Glomerular endothelial cell (primary cell): ENCODE measurements around the gene TRMT10C. TPM values are rescaled to one million over a fixed set of nuclear protein-coding genes. Genes with fewer than 3 reads are reported as not detected.
"Not testable (repeated sequence)": the region's sequence is repeated elsewhere in the genome, so short reads cannot be mapped to it uniquely, and the experiment has no call there.

Source experiments
- DNase-seq: peaks from one replicate; pipeline ENCODE4 v3.0.0-alpha.2; 2011; ENCODE audit warnings: low read depth, low spot score; ENCODE audit errors: extremely low read depth
- total RNA-seq: library from RNA; depleted of rRNA; stranded (reverse); fragments of >200 nt; gene quantifications from 2 replicates; pipeline ENCODE4 v1.2.3, GENCODE V29; 2015

The TRMT10C gene
- 22.6 and 33.6 TPM in 2 replicates for total RNA-seq

- peak; percentile 63 for DNase-seq
Observed at GRCh38 chr3:101561630-101562328, at the start of gene TRMT10C. TSS of gene TRMT10C (plus strand) at chr3:101561868. CDS start at chr3:101564782, 2,914 bp downstream.

- DNase-seq, result no peak
Observed at GRCh38 chr3:101512396-101512645, 49.3 kb upstream of the TRMT10C start.

- DNase-seq, result peak; percentile 16
Observed at GRCh38 chr3:101512646-101513418, 48.8 kb upstream of the TRMT10C start, which contains the start of gene SENP7. TSS of gene SENP7 (minus strand) at chr3:101513212. CDS start at chr3:101513130, 82 bp downstream.

GRCh38 chr3:101513419-101513986, 48.2 kb upstream of the TRMT10C start:
- peak; percentile 52 for DNase-seq

GRCh38 chr3:101518421-101518871, 43.2 kb upstream of the TRMT10C start:
- DNase-seq, result no peak

GRCh38 chr3:101519685-101520365, 41.8 kb upstream of the TRMT10C start:
- no peak for DNase-seq

- DNase-seq, result peak; percentile 63
Observed at GRCh38 chr3:101521211-101521701, 40.4 kb upstream of the TRMT10C start.

- no peak for DNase-seq
Observed at GRCh38 chr3:101527441-101527840, 34.2 kb upstream of the TRMT10C start.

- no peak for DNase-seq
Observed at GRCh38 chr3:101527906-101528305, 33.8 kb upstream of the TRMT10C start.

GRCh38 chr3:101529816-101530685, 31.6 kb upstream of the TRMT10C start:
- DNase-seq, result no peak

- DNase-seq, result no peak
Observed at GRCh38 chr3:101530686-101531047, 31.0 kb upstream of the TRMT10C start.

GRCh38 chr3:101531473-101532086, 30.1 kb upstream of the TRMT10C start:
- no peak for DNase-seq

- DNase-seq, result no peak
Observed at GRCh38 chr3:101532783-101533602, 28.7 kb upstream of the TRMT10C start.

- no peak for DNase-seq
Observed at GRCh38 chr3:101533603-101533968, 28.1 kb upstream of the TRMT10C start.

GRCh38 chr3:101535221-101535620, 26.4 kb upstream of the TRMT10C start:
- DNase-seq, result no peak

GRCh38 chr3:101536266-101536665, 25.4 kb upstream of the TRMT10C start:
- no peak for DNase-seq

- DNase-seq, result not testable (repeated sequence)
Observed at GRCh38 chr3:101536955-101537354, 24.7 kb upstream of the TRMT10C start.

GRCh38 chr3:101542957-101543356, 18.7 kb upstream of the TRMT10C start:
- DNase-seq, result no peak
